HepG2 (cell line): Measurements from ENCODE around the gene RMND5A. TPM values are rescaled to one million over a fixed set of nuclear protein-coding genes. Genes with fewer than 3 reads are reported as not detected.

ENCODE experiments used
- CENPBD1 ChIP-seq: sonication (generic); formaldehyde crosslinking; IDR thresholded peaks from 2 replicates; pipeline ENCODE4 v1.8.0; 2022; ENCODE audit warnings: missing genetic modification reagents, low read depth, mild to moderate bottlenecking, borderline replicate concordance
- DBP ChIP-seq: sonication (generic); formaldehyde crosslinking; IDR thresholded peaks from 2 replicates; pipeline ENCODE4 v1.4.0; 2020; ENCODE audit warnings: missing genetic modification reagents; ENCODE audit errors: not compliant biosample characterization
- DMAP1 ChIP-seq: IDR thresholded peaks from 2 replicates; pipeline ENCODE4 v1.6.1; 2016
- GATA4 ChIP-seq: sonication (generic); IDR thresholded peaks from 2 replicates; pipeline ENCODE4 v1.6.1; 2016; ENCODE audit warnings: antibody characterized with exemption, low read depth, borderline replicate concordance
- HES4 ChIP-seq: sonication (generic); formaldehyde crosslinking; IDR thresholded peaks from 2 replicates; pipeline ENCODE4 v1.9.0; 2021; ENCODE audit warnings: mild to moderate bottlenecking, missing genetic modification reagents, borderline replicate concordance
- IKZF5 ChIP-seq: IDR thresholded peaks from 2 replicates; pipeline ENCODE4 v1.6.1; 2018; ENCODE audit warnings: missing genetic modification reagents, mild to moderate bottlenecking, missing compliant biosample characterization
- KDM1A ChIP-seq: IDR thresholded peaks from 2 replicates; pipeline ENCODE4 v1.6.1; 2016; ENCODE audit warnings: missing compliant biosample characterization
- MTA3 ChIP-seq: sonication (generic); formaldehyde crosslinking; IDR thresholded peaks from 2 replicates; pipeline ENCODE4 v1.4.0; 2020; ENCODE audit warnings: missing genetic modification reagents
- NONO ChIP-seq, 2 experiments: fragments of 450-650 bp in 1 of 2; sonication (generic) in 1 of 2; formaldehyde crosslinking in 1 of 2; IDR thresholded peaks in 1 of 2; conservative IDR thresholded peaks in 1 of 2; 2 replicates each; pipeline versions ENCODE4 v1.6.1 to v1.8.0; 2017 to 2022; ENCODE audit warnings: mild to moderate bottlenecking in 1 of 2, missing genetic modification reagents in 1 of 2, moderate library complexity in 1 of 2
- TFDP1 ChIP-seq: IDR thresholded peaks from 2 replicates; pipeline ENCODE4 v1.6.1; 2016; ENCODE audit warnings: missing compliant biosample characterization, missing genetic modification reagents, borderline replicate concordance
- TOE1 ChIP-seq: sonication (generic); formaldehyde crosslinking; IDR thresholded peaks from 2 replicates; pipeline ENCODE4 v1.4.0; 2020; ENCODE audit warnings: mild to moderate bottlenecking, missing genetic modification reagents
- TRIM22 ChIP-seq: fragments of 450-650 bp; IDR thresholded peaks from 2 replicates; pipeline ENCODE4 v1.6.1; 2017
- ZBTB20 ChIP-seq: sonication (generic); formaldehyde crosslinking; IDR thresholded peaks from 2 replicates; pipeline ENCODE4 v1.8.1; 2023; ENCODE audit warnings: missing genetic modification reagents, low read depth, mild to moderate bottlenecking, borderline replicate concordance
- ZBTB34 ChIP-seq: sonication (generic); formaldehyde crosslinking; IDR thresholded peaks from 2 replicates; pipeline ENCODE4 v1.8.0; 2022; ENCODE audit warnings: mild to moderate bottlenecking, missing genetic modification reagents
- ZBTB44 ChIP-seq: sonication (generic); formaldehyde crosslinking; IDR thresholded peaks from 2 replicates; pipeline ENCODE4 v1.4.0; 2020; ENCODE audit warnings: missing genetic modification reagents
- ZNF615 ChIP-seq: sonication (generic); formaldehyde crosslinking; IDR thresholded peaks from 2 replicates; pipeline ENCODE4 v1.5.0; 2020; ENCODE audit warnings: mild to moderate bottlenecking, missing genetic modification reagents, borderline replicate concordance
- ZNF660 ChIP-seq: sonication (generic); formaldehyde crosslinking; IDR thresholded peaks from 2 replicates; pipeline ENCODE4 v1.5.1; 2020; ENCODE audit warnings: mild to moderate bottlenecking, low read depth, missing genetic modification reagents, borderline replicate concordance
- ZNF75D ChIP-seq: sonication (generic); formaldehyde crosslinking; IDR thresholded peaks from 2 replicates; pipeline ENCODE4 v1.8.1; 2023; ENCODE audit warnings: missing genetic modification reagents, mild to moderate bottlenecking, borderline replicate concordance
- ZNF878 ChIP-seq: sonication (generic); formaldehyde crosslinking; IDR thresholded peaks from 2 replicates; pipeline ENCODE4 v1.8.1; 2023; ENCODE audit warnings: mild to moderate bottlenecking, missing genetic modification reagents, moderate library complexity
- ZNF883 ChIP-seq: sonication (generic); formaldehyde crosslinking; IDR thresholded peaks from 2 replicates; pipeline ENCODE4 v1.5.1; 2020; ENCODE audit warnings: mild to moderate bottlenecking, missing genetic modification reagents; ENCODE audit errors: not compliant biosample characterization
- polyA plus RNA-seq, 8 experiments: library from polyadenylated mRNA; depleted of rRNA in 3 of 8; stranded (reverse) in 7 of 8; unstranded in 1 of 8; fragments of >200 nt; fragmentation: Illumina TruSeq in 4 of 8; extraction: Trizol in 4 of 8; gene quantifications; 2 replicates each; pipeline versions ENCODE4 v1.2.1 to v1.2.3, GENCODE V29; 2011 to 2016; ENCODE audit warnings: low read depth in 4 of 8, missing spikeins in 1 of 8, mixed read lengths in 1 of 8; ENCODE audit not compliant: insufficient read depth in 1 of 8
- total RNA-seq, 5 experiments: library from RNA; depleted of rRNA; stranded (reverse); fragments of >200 nt; fragmentation: Illumina TruSeq; extraction: Trizol; gene quantifications; 2 replicates each; pipeline ENCODE4 v1.2.3, GENCODE V29; 2016; ENCODE audit warnings: low read depth in 1 of 5

RMND5A gene
- total and polyA plus RNA-seq, 2 of the 13 experiments (the other 11 are each of a cell fraction or from before 2014, with no cell fraction given): 31.0 to 66.4 TPM

- no peak for TF ChIP-seq ZBTB34 (CRISPR knock-in tag)
- no peak for TF ChIP-seq MTA3
- TF ChIP-seq ZNF75D (CRISPR knock-in tag): no peak
- no peak for TF ChIP-seq ZNF615 (CRISPR knock-in tag)
- no peak for TF ChIP-seq DMAP1 (CRISPR knock-in tag)
- TF ChIP-seq CENPBD1 (CRISPR knock-in tag): no peak
- peak; percentile 72 for TF ChIP-seq ZNF883 (CRISPR knock-in tag)
- TF ChIP-seq KDM1A: no peak
- TF ChIP-seq IKZF5 (CRISPR knock-in tag): peak; percentile 72; the same call in 1 of the 2 replicates
- TF ChIP-seq ZBTB44: no peak
- TF ChIP-seq TFDP1 (CRISPR knock-in tag): peak; percentile 82; the same call in 1 of the 2 replicates
- no peak for TF ChIP-seq ZNF660
- no peak for TF ChIP-seq NONO (IDR thresholded peaks at IDR 0.05)
- peak; percentile 77 for TF ChIP-seq NONO (CRISPR knock-in tag; conservative IDR thresholded peaks at IDR 0.05)
- no peak for TF ChIP-seq GATA4
- TF ChIP-seq ZNF878 (CRISPR knock-in tag): no peak
- TF ChIP-seq TOE1 (CRISPR knock-in tag): no peak
- no peak for TF ChIP-seq DBP (CRISPR knock-in tag)
- TF ChIP-seq ZBTB20 (CRISPR knock-in tag): 0 out of 2 replicates have a peak, but pooled peaks have one; percentile 70
- TF ChIP-seq TRIM22: no peak
- TF ChIP-seq HES4 (CRISPR knock-in tag): no peak
Observed at GRCh38 chr2:86808315-86809161, 88.4 kb downstream of the RMND5A start (continued).
